Body of pancreas (tissue), 4 donors: ENCODE data around the gene CARHSP1.
"Not testable (repeated sequence)": the region's sequence is repeated elsewhere in the genome, so short reads cannot be mapped to it uniquely, and the experiment has no call there.

Source experiments
- CTCF ChIP-seq, 7 experiments: fragments of 450-650 bp in 4 of 7; fragments of 200-600 bp in 3 of 7; sonication (generic) in 3 of 7; IDR thresholded peaks; one replicate each; pipeline ENCODE4 v1.5.1; 2016 to 2019; ENCODE audit warnings: antibody characterized with exemption in 7 of 7
- POLR2A ChIP-seq, 3 donors: fragments of 450-650 bp; IDR thresholded peaks; one replicate each; pipeline ENCODE4 v1.6.1; 2016; ENCODE audit warnings: antibody characterized with exemption in 3 of 3, mild to moderate bottlenecking in 2 of 3

GRCh38 chr16:8837594-8837993 lies 31.2 kb downstream of the CARHSP1 start:
- not testable (repeated sequence) for TF ChIP-seq CTCF, POLR2A (IDR thresholded peaks at IDR 0.05)
